ENCODE data around the gene STEAP3. TPM values are rescaled to one million over a fixed set of nuclear protein-coding genes. Genes with fewer than 3 reads are reported as not detected.

The STEAP3 gene
- total RNA-seq, 1 experiment from 2014 or later = 32.3 TPM

DNA sequence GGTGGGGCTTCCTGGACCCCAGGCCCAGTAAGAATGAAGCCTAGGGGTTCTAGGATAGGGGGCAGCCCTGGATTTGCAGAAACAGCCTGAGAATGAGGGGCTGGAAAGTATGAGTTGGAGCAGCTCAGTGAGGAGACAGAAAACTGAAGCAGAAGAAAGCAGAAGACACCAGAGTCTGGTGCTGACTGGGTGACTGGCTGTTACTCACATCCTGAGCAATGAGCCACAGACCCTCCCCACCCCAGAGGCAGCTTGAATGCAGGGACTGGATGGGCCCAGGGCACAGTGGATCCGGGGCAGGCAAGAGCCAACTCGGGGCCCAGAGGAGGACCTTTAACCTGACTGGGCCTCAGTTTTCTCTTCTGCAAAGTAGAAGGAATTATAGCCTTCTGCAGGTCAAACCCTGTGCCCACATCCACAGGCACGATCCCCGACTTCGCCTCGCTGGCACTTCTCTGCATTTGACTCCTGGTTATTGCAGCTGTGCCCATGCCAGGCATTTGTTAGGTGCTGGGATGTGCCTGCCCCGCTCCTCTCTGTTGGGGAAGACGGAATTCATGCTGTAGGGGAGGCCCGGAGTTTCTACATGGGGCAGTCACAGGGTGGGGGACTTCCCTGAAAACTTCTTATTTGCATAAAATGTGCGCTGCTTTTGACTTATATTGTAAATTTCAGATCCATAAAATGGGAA lies 8.5 kb downstream of the STEAP3 start:
- Histone ChIP-seq H3K4me1 (ENCODE audit: control insufficient read depth in 1 of 2, insufficient read depth in 2 of 2, low read length in 2 of 2) (peaks cover 0 to 6% of the 10 kb centered on the region in 2 experiments; a peak in 2 of 4 replicates), H3K27me3 (ENCODE audit: insufficient read depth, low read length) (no peaks in the 10 kb centered on the region), H4K20me1 (ENCODE audit: insufficient read depth) (no peaks in the 10 kb centered on the region), H3K27ac (ENCODE audit: low read depth, low read length) (no peak overlapping the region), H3K9me2 (ENCODE audit: insufficient read depth) (no peaks in the 10 kb centered on the region), H3K4me2 (ENCODE audit: low read length) (no peak overlapping the region), H3K36me3 (ENCODE audit: control insufficient read depth in 1 of 2, insufficient read depth in 2 of 2, low read length in 2 of 2) (peaks cover 0 to 7% of the 10 kb centered on the region in 2 experiments; a peak in 1 of 4 replicates), H3K9ac (ENCODE audit: low read length) (no peak overlapping the region), H3K4me3 (replicated peaks in 1 of 2; ENCODE audit: low read depth in 1 of 2, low read length in 2 of 2) (no peak overlapping the region), H2AFZ (ENCODE audit: low read depth, low read length, poor library complexity, severe bottlenecking) (no peak overlapping the region), H3K9me3 (ENCODE audit: control insufficient read depth in 1 of 2, insufficient read depth in 1 of 2, low read depth in 1 of 2, low read length in 2 of 2) (no peaks in the 10 kb centered on the region), H3K79me2 (ENCODE audit: insufficient read depth, low read length) (peaks cover 21% of the 10 kb centered on the region)
- BruUV-seq (replicated peaks) = no TSS peak
- ChIA-PET CTCF (no interaction called here), RAD21 (ENCODE audit: low non-redundant PET in 1 of 2, low total read pairs in 2 of 2, uncharacterized antibody in 2 of 2, unreplicated experiment in 2 of 2) (no interaction called here), POLR2A (no interaction called here)
- ATAC-seq (no peak), DNase-seq (ENCODE audit: low read depth, low spot score) (no peak)
- intact Hi-C loops (cut with micrococcal nuclease) = no loop called here
- TF ChIP-seq CEBPB (IDR thresholded peaks at IDR 0.05; ENCODE audit: low read depth) (no peak), ZNF274 (IDR thresholded peaks at IDR 0.05; ENCODE audit: low read depth, low read length) (no peak), SP1 (IDR thresholded peaks at IDR 0.05; ENCODE audit: low read depth) (no peak), ZFX (IDR thresholded peaks at IDR 0.05) (no peak), TCF7L2 (IDR thresholded peaks at IDR 0.05; ENCODE audit: borderline replicate concordance, extremely low read depth, insufficient read depth, insufficient read length) (no peak), ATF3 (IDR thresholded peaks at IDR 0.05) (no peak), FOSL1 (IDR thresholded peaks at IDR 0.05; ENCODE audit: low read depth) (no peak), YY1 (IDR thresholded peaks at IDR 0.05; ENCODE audit: extremely low read depth, insufficient replicate concordance, low read depth, low read length) (no peak), ZBTB33 (IDR thresholded peaks at IDR 0.05; ENCODE audit: extremely low read depth, insufficient replicate concordance, low read length) (no peak), CTCF (IDR thresholded peaks at IDR 0.05 in 2 of 3, conservative IDR thresholded peaks at IDR 0.05 in 1 of 3; ENCODE audit: borderline replicate concordance in 1 of 3, insufficient read depth in 1 of 3, low read depth in 2 of 3, low read length in 2 of 3) (no peak), EGR1 (IDR thresholded peaks at IDR 0.05; ENCODE audit: low read depth) (no peak), EZH2phosphoT487 (IDR thresholded peaks at IDR 0.05; ENCODE audit: borderline replicate concordance) (no peak), ELF1 (IDR thresholded peaks at IDR 0.05; ENCODE audit: borderline replicate concordance, low read depth) (no peak), SRF (IDR thresholded peaks at IDR 0.05; ENCODE audit: low read depth) (no peak), CBX3 (IDR thresholded peaks at IDR 0.05; ENCODE audit: low read depth) (no peak), POLR2A (IDR thresholded peaks at IDR 0.05; ENCODE audit: borderline replicate concordance, extremely low read depth, insufficient read depth, insufficient read length) (no peak)
- TF ChIP-seq, protein P1, sequence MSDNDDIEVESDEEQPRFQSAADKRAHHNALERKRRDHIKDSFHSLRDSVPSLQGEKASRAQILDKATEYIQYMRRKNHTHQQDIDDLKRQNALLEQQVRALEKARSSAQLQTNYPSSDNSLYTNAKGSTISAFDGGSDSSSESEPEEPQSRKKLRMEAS (IDR thresholded peaks at IDR 0.05) = no peak
- TF ChIP-seq, protein P2, sequence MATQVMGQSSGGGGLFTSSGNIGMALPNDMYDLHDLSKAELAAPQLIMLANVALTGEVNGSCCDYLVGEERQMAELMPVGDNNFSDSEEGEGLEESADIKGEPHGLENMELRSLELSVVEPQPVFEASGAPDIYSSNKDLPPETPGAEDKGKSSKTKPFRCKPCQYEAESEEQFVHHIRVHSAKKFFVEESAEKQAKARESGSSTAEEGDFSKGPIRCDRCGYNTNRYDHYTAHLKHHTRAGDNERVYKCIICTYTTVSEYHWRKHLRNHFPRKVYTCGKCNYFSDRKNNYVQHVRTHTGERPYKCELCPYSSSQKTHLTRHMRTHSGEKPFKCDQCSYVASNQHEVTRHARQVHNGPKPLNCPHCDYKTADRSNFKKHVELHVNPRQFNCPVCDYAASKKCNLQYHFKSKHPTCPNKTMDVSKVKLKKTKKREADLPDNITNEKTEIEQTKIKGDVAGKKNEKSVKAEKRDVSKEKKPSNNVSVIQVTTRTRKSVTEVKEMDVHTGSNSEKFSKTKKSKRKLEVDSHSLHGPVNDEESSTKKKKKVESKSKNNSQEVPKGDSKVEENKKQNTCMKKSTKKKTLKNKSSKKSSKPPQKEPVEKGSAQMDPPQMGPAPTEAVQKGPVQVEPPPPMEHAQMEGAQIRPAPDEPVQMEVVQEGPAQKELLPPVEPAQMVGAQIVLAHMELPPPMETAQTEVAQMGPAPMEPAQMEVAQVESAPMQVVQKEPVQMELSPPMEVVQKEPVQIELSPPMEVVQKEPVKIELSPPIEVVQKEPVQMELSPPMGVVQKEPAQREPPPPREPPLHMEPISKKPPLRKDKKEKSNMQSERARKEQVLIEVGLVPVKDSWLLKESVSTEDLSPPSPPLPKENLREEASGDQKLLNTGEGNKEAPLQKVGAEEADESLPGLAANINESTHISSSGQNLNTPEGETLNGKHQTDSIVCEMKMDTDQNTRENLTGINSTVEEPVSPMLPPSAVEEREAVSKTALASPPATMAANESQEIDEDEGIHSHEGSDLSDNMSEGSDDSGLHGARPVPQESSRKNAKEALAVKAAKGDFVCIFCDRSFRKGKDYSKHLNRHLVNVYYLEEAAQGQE (IDR thresholded peaks at IDR 0.05; ENCODE audit: low read depth) = no peak

All from HCT116 (cell line).